T-helper 22 cell (primary cell): ENCODE measurements around the gene RBM39.
"Not testable (repeated sequence)": the region's sequence is repeated elsewhere in the genome, so short reads cannot be mapped to it uniquely, and the experiment has no call there.

Experiments used
- DNase-seq: peaks from one replicate; pipeline ENCODE4 v3.0.0-alpha.2; 2020; ENCODE audit warnings: low read depth

RBM39 gene

DNA sequence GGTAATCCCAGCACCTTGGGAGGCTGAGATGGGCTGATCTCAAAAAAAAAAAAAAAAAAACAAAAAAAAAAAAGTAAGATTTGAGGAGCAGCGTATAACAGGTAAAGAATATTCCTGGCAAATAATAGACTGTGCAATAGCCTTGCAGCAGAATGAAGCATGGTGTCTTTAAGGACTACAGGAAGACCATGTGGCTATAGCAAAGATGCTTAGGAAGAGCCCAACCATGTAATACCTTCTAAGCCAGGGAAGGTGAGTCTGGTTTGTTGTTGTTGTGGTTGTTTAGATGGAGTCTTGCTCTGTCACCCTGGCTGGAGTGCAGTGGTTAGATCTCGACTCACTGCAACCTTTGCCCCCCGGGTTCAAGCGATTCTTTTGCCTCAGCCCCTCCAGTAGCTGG lies 14.3 kb upstream of the RBM39 start:
- no peak for DNase-seq

DNA sequence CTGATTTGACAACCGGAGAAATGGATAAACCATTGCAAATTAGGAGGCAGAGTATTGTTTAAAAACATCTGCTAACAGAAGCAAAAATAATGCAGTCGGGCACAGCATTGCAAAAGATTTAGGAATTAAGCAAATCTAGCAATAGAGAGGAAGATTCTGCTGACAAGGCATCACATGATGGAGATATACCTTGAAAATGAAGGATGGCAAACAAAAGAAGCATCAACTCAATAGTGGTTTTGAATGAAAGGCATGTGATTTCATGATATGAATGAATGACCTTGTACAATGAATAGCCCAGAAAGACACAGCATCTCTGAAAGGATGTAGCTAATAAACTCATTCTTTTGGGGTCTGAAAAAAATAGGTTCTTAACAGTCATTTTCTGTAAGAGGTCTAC lies 8.6 kb upstream of the RBM39 start:
- no peak for DNase-seq

DNA sequence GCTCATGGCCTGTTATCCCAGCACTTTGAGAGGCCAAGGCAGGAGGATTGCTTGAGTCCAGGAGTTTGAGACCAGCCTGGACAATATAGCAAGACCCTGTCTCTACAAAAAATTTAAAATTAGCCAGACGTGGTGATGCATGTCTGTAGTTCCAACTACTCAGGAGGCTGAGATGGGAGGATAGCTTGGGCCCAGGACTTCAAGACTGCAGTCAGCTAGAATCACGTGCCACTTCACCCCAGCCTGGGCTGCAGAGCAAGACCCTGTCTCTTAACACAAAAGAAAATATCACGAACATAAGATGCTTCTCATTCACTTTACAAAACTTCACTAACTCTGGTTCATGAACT lies 2.4 kb upstream of the RBM39 start:
- DNase-seq, result not testable (repeated sequence)

DNA sequence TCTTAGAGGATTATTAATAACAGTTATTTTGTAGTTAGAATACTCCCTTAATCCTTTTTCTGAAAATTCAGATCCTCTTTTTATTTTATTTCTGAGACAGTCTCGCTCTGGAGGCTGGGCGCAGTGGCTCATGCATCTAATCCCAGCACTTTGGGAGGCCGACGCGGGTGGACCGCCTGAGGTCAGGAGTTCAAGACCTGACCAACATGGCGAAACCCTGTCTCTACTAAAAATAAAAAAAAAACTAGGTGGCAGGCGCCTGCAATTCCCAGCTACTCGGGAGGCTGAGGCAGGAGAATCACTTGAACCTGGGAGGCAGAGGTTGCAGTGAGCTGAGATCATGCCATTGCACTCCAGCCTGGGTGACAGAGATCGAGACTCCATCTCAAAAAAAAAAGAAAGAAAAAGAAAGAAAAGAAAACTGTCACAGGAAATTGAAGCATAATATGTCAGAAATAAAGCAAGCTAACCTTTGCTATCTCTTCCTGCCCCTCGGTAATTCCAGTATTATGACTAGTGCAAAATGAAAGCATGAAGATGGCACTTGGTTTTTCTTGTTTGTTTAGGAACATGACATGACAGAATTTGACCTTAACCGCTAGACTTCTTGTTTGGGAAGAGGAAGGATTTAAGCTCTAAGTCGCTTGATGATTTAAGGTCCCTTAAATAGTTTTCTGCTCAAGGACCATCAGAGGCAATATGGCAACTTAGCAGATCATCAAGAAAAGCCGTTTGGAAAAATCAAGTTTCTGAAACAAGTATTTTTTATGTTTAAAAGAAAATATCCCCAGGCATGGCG lies 1.8 kb upstream of the RBM39 start:
- DNase-seq, result no peak

DNA sequence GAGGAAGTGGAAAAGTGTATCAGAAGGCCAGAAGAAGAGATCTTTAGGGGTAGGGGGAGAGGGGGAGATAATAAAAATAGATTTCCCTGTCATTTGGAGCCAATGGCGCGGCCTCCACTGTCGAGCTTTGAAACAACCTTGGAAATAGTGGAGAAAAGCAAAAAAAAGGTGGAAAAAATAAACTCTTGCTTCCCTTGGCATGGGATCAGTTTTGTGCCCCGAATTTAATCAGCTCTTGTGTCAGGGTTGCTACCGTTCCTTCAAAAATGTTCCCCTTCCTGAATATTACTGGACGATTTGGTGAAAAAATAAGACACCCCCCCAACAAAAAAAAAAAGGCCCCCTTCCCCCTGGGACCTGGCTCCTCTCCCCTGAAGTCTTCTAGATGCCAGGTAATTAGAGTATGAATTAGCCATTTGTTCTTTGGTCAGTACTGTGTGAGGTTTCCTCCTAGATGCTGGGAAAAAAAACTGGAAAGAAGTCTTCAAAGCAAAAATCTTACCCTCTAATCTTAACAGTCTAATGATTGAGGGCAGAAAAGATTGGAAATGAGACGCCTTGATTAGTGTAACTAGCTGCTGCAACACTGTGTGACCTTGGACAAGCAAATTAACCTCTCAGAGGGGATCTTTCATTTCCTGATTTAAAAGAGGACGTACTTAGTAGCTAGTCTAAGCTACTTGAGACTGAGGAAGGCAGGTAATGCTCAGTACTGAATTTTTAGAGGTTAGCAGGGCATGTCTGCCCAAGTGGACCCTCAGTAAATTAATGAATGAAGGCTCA lies 872 bp upstream of the RBM39 start:
- no peak for DNase-seq

DNA sequence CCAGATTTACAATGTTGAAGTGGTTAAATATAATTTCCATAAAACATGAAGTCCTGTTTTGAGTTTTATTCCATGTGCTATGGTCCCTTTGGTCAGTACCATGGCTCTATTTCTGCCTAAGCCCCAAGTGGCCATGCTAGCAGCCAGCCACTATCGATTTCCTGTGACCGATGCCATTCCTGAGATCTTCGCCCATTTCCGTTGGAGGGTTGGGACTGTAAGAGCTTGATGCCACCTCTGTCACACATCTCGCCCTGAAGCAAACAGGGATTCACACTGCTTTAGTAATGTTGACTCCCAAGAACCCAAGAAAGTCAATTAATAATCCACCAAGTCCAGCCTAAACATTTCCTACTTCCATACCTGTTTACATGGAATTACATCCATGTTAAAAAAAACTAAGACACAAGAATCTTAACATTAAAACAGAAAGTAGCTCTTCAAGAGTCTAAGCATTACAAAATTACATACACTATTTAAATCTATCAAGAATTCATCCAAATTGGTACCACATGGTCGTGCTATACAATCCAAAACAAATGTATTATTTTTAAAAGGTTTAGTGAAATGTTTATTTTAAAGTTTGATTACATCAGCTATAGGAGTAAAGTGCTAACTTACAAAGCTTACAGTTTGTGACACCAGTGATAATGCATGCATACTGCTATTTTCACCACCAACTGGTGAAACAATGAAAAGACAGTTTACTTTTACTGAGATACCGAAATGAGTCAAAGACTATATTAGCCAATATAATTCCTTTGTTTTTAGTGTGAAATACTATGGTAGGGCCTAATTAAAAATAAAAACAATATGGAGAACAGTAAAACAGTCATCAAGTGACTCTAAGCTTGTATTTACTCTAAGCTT lies 2.5 kb downstream of the RBM39 start:
- no peak for DNase-seq

DNA sequence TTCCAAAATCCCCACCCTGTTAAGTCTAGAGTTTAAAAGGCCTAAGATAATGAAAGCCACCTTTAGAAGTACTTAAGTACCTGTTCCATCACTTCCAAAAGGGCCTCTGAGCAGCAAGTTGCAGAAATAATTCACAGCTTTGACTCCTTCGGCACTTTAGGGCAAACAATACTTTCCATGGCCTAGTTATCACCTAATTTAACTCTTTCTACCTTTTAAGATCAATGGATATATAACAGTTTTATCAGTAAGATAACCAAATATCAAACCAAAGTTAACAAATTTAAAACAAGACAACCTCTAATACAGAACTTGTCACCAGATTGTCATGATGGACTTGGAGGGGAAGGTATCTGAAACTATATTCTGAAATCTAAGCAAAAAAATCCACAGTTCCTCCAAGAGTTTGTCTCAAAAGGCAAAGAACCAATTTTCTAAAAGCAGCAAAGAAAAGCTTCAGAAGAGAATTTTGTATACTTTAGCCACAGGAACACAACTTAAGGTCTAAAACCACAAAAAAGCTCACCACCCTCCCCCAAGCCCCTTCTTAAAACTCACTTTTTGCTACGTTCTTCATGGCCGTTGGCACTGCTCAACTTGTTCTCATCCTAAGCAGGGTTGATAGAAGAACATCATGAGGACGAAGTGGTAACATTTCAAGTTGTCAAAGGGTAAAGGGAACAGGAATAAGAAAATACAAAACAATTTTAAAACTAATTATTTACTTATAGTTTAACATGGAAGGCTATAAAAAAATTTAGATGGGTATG lies 3.5 kb downstream of the RBM39 start:
- DNase-seq, result no peak

DNA sequence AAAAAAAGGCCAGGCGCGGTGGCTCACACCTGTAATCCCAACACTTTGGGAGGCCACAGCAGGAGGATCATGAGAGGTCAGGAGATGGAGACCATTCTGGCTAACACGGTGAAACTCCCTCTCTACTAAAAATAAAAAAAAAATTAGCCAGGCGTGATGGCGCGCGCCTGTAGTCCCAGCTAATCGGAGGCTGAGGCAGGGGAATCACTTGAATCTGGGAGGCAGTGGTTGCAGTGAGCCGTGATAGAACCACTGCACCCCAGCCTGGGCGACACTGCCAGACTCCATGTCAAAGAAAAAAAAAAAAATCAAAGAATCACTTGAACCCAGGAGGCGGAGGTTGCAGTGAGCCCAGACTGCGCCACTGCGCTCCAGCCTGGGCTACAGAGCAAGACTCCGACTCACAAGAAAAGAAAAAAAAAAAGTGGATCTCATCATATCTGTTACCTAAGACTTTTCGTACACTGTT lies 4.2 kb downstream of the RBM39 start:
- no peak for DNase-seq

DNA sequence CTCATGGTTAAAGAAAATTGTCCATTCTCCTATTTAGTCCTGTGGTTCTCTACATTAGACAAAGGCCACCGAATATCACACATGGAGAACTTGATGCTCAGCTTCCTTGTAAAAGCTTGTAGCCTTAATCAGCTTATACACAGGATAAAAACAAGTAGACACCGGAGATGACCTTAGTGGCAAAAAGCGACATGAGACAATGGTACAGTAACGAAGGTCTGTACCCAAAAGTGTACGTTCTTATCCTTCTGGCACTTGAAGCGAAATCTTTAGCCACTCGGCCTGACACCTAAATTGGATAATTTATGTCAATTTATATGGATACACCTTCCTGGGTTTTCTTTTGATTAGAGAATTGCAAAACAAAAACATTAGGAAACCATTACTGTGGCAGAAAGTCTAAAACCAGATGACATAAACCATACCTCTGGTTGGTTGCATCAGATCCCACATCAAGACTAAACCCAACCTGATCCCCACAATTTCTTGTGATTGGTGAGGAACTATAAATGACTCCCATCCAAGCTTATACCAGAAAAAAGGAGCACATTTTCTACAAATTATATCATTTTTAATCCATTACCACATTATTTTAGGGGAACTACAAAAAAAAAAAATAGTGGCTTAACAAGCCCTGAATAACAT lies 6.1 kb downstream of the RBM39 start:
- DNase-seq, result no peak

DNA sequence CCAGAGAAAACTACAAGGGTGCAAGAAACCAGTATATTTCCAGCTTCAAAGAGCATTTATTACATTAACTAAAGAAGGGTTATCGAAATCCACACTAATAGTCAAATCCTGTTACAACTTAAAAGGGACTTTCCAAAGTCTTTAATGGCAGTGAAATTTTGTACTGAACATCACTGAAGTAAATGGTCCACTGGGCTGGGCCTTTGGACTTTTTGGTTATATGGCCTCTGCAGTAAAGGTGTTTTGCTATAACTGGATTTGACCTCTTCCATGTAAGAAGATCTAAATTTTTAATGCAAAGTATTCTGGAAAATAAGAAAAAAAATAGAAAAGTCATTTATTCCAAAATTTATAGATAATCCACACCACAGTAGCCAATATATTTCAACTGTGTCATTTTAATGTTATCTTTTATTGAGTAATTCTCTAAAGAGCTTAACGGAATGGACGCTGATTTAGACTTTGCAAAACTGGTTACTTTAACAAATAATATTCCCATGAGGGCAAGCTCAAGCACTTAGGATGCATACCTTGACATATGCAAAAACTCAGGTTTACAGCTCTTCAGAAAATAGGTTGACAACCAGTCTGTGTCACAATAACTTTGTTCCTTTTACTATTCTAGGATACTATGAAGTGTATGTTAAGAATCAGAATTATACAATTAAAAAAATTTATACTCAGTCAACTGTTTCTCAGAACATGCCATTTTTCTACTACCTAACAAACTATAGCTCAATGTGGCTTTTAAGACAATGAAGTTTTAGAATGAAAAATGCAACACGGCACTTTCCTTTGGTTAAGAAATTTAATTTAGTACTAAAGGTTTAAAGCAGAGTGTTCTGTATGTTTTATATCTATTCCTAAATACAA lies 7.0 kb downstream of the RBM39 start:
- no peak for DNase-seq

DNA sequence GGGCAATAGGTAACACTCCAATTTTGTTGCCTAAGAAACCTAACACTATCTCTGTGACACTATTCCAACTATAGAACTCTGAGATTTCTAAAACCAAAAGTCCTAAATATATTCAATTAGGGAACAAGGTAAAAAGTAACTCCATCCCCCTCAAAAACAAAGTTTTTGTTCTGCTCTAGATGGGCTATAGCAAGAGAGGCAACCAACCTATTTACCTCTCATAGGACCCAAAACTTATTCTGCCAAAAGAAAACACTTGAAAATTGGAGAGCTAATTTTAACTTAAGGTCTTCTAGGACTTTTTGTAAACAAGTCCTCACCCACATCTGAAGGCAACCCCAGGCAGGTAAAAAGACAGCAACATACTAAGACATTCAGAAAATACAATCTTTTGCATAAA lies 7.7 kb downstream of the RBM39 start:
- DNase-seq, result no peak

DNA sequence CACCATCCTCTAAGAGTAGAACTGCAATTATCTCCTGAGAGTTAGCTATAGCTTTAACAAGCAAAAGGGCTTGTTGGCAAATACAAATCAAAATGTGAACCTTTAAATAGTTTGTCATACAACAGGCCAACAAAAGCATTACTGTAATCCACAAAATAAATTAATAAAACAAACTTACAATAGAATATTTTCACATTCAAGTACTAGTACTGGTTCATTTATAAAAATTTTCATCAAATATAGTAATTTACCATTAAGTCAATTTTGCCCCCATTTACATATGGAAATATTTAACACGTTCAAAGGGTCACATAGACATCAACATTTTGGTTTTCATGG lies 9.4 kb downstream of the RBM39 start:
- DNase-seq, result no peak

DNA sequence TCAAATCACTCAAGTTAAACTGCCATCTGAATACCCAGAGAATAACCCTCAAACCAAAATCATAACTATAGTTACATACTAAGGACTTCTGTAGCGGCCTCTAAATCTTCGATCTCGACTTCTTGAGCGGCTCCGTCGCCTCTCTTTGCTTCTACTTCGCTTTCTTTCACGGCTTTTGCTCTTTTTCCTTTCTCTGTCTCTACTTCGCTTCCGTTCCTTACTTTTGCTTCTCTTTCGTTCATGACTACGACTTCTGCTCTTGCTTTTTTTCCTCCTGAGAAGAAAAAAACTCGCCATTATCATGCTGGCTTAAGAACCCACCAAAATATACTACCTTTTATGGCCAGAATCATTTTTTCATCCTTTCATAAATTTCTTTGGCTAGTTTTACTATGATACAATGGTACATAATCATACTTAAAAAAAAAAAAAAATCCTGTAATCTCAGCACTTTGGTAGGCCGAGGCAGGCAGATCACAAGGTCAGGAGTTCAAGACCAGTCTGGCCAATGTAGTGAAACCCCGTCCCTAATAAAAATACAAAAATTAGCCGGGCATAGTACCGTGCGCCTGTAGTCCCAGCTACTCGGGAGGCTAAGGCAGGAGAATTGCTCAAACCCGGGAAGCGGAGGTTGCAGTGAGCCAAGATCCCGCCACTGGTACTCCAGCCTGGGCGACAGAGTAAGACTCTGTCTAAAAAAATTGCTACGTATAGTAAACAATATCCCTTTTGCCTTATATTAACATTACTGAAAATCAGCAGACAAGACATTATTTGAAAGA lies 10.0 kb downstream of the RBM39 start:
- no peak for DNase-seq

DNA sequence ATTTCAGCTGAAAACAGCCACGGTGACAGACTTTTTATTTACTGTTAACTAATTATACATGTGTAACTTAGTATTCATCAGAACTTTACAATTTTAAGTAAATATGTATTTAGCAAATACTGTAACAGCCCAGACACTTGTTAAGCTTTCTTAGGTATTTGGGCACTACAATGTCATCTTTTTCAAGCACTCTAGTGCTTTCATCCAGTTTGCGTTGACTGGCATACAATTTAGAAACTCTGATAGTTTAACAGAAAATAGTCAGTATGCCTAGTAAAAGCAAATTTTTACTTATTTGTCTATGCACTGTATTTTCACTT lies 10.6 kb downstream of the RBM39 start:
- no peak for DNase-seq

DNA sequence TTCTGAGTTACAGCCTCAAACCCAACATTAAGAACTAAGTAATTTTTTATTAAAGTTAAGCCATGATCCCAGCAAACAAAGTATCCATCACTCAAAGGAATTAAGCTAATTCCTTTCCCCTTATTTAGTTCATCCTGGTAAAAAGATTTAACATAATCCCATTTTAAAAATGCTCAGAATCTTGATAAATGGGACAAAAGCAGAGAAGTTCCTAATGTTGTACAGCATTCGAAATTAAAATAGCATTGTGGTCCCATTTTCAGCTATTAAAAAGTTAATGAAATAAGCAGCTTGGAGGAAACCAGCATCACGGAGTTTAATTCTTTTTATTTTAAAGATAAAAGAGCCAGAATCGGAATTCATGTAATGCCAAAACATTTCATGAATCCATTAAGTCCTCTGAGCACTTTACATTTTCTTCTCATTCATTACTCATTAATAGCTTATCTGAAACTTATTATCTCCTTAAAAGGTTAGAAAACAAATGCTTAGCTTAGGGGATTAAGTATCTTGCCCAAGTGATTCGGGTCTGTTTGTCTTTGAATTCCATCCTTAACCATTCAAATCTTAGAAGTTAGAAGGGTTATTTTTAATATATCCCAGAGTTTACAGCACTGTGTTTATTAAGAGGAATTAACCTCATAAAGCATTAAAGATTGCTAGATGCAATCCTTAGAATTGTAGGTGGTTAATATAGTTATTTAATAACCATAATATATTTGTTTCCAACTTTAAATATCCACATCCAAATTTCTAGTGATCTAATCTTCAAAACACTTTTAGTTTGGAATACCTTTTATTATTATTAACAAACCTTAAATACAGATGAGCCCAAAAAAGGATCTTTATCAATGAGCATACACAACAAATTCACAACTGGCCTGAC lies 11.2 kb downstream of the RBM39 start:
- no peak for DNase-seq

DNA sequence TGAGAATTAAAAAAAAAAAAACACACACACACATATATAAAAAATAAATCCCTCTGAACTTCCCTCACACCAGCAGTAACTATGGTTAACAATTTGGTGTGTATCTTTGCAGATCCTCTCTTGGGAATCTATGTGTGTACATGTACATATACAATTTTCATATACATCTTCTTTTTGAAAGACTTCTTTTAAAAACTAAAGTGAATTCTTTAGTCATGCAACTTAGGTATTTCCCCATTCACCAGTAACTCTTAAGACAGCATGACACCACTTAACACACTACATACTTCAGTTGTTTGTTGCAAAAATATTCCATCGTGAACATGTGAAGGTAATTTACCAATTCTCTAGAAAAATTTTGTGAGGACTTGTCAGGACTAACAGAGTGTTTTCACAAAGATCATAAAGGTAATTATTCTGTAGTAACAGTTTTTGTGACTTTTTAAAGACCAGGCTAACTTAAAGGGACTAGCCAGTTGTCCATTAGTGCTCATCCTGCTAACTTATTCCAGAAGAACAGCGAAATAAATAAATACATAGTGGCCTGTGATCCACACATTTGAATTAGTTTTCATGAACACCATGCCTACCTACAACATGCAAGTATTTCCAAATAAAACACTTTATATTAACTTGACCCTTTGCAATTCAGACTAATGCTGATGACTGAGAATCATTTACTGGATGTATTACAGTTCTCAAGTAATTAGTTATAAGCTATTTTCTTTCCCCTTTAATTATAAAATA lies 12.1 kb downstream of the RBM39 start:
- no peak for DNase-seq

DNA sequence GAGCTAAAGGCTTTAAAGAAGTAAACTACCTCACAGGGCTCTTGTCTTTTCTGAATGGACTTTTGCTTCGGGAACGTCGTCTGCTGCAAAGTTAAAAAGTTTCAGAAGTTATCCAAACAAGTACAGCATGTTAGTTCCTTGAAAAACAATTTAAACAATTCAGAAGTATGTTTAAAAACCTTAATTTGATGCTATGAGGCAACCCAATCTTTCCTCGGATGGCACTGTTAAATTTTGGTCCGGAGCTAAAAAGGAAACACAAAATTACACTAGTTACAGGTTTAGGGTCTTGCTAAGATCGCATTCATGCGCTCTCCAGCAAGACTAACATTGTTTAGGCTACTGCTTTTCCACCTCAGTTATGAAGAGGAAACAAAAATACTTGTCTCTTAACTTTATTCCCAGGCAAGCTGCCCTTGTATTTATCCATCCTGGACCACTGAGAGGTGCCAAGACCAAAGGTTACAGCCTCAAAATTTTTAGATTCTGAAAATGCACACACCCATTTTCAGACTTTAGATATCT lies 12.7 kb downstream of the RBM39 start:
- no peak for DNase-seq
